ENCODE data around the gene RPL3.

- TF ChIP-seq CTCF (conservative IDR thresholded peaks at IDR 0.05) (no peak), EZH2 (IDR thresholded peaks at IDR 0.05; ENCODE audit: low read depth) (no peak)
Measured at GRCh38 chr22:39315389-39315788, 4.0 kb downstream of the RPL3 start.
